SH-SY5Y (cell line): Measurements from ENCODE around the gene NDEL1.

Experiments
- GATA2 ChIP-seq: IDR thresholded peaks from 2 replicates; pipeline ENCODE4 v1.6.1; 2011; ENCODE audit warnings: mild to moderate bottlenecking, low read depth, low read length
- GATA3 ChIP-seq: IDR thresholded peaks from 2 replicates; pipeline ENCODE4 v1.6.1; 2011; ENCODE audit warnings: low read depth, mild to moderate bottlenecking, low read length, moderate library complexity

GRCh38 chr17:8496081-8496480 lies 60.4 kb downstream of the NDEL1 start:
- TF ChIP-seq GATA3 (no peak), GATA2 (no peak)
